HepG2 (cell line): Measurements from ENCODE around the gene SCGB3A1. TPM values are rescaled to one million over a fixed set of nuclear protein-coding genes. Genes with fewer than 3 reads are reported as not detected.

ENCODE experiments used
- ATAC-seq: fragments of 200-7000 bp; cut with Tn5 transposase; 3 replicates; pipeline ENCODE4 v1.9.1; 2020; ENCODE audit warnings: mild to moderate bottlenecking, moderate library complexity
- BruUV-seq: library from RNA; stranded (reverse); fragments of 400-500 nt; replicated peaks from 2 replicates; lab custom pipeline; 2021; lab: Mats Ljungman, UMichigan
- CTCF ChIA-PET: fragments of 300-600 bp; formaldehyde crosslinking; extraction: SDS; loops from one replicate; lab custom pipeline; 2021; ENCODE audit warnings: low total read pairs, inconsistent platforms, low intra/inter-chr PET ratio; lab: Yijun Ruan, JAX
- POLR2A ChIA-PET: fragments of 350-600 bp; sonication (Branson Sonifier 250); formaldehyde crosslinking; loops from one replicate; lab custom pipeline; 2020; ENCODE audit warnings: antibody characterized with exemption, inconsistent platforms; lab: Yijun Ruan, JAX
- DNase-seq: peaks from one replicate; pipeline ENCODE4 v3.0.0-alpha.2; 2015; ENCODE audit warnings: low spot score
- FAIRE-seq: peaks from 3 replicates; lab custom pipeline; 2011; peaks lifted over from hg19 to GRCh38; lab: Jason Lieb, UNC
- H2AFZ ChIP-seq: one replicate; pipeline ENCODE4 v1.6.1; 2011; ENCODE audit warnings: low read length, inconsistent platforms
- H3K27ac ChIP-seq: fragments of 300-600 bp; 3 replicates; pipeline ENCODE4 v1.8.0; 2011; ENCODE audit warnings: mixed run types, mild to moderate bottlenecking, mixed read lengths, low read length, inconsistent platforms; ENCODE audit not compliant: insufficient read depth; ENCODE audit errors: extremely low read length
- H3K27me3 ChIP-seq, 2 experiments: fragments of 200-600 bp in 1 of 2; 2 replicates in 1 of 2; 3 replicates in 1 of 2; pipeline versions ENCODE4 v1.6.0 to v1.8.0; 2011; ENCODE audit warnings: low read length in 2 of 2, mild to moderate bottlenecking in 2 of 2, moderate library complexity in 2 of 2, inconsistent platforms in 1 of 2; ENCODE audit not compliant: insufficient read depth in 2 of 2, control insufficient read depth in 1 of 2
- H3K36me3 ChIP-seq, 2 experiments: fragments of 200-600 bp in 1 of 2; replicated peaks in 1 of 2; 2 replicates in 1 of 2; 3 replicates in 1 of 2; pipeline versions ENCODE4 v1.5.1 to v1.8.0; 2011; ENCODE audit warnings: low read length in 2 of 2, inconsistent platforms in 1 of 2; ENCODE audit not compliant: insufficient read depth in 2 of 2, control insufficient read depth in 1 of 2
- H3K4me1 ChIP-seq: 2 replicates; pipeline ENCODE4 v1.5.1; 2012; ENCODE audit warnings: low read length, inconsistent platforms; ENCODE audit not compliant: insufficient read depth
- H3K4me2 ChIP-seq: 2 replicates; pipeline ENCODE4 v1.6.0; 2011; ENCODE audit warnings: low read depth, low read length, inconsistent platforms
- H3K4me3 ChIP-seq, 3 experiments: fragments of 200-600 bp in 1 of 3; sonication (generic), shearing (Covaris generic) in 1 of 3; replicated peaks in 1 of 3; 2 replicates each; pipeline ENCODE4 v1.5.1; 2011 to 2016; ENCODE audit warnings: low read length in 3 of 3, inconsistent platforms in 2 of 3, low read depth in 2 of 3, mild to moderate bottlenecking in 2 of 3, control low read depth in 1 of 3, mixed read lengths in 1 of 3; ENCODE audit not compliant: insufficient read depth in 1 of 3
- H3K79me2 ChIP-seq: one replicate; pipeline ENCODE4 v1.6.1; 2011; ENCODE audit warnings: low read length, inconsistent platforms; ENCODE audit not compliant: insufficient read depth
- H3K9ac ChIP-seq: 2 replicates; pipeline ENCODE4 v1.6.0; 2011; ENCODE audit warnings: mild to moderate bottlenecking, low read depth, low read length, inconsistent platforms; ENCODE audit not compliant: insufficient read depth
- H3K9me3 ChIP-seq: 2 replicates; pipeline ENCODE4 v1.5.1; 2012; ENCODE audit warnings: mild to moderate bottlenecking, low read length
- H4K20me1 ChIP-seq: 2 replicates; pipeline ENCODE4 v1.6.0; 2011; ENCODE audit warnings: inconsistent platforms, mild to moderate bottlenecking, low read length, moderate library complexity; ENCODE audit not compliant: insufficient read depth
- CC2D1A ChIP-seq: sonication (generic); formaldehyde crosslinking; IDR thresholded peaks from 2 replicates; pipeline ENCODE4 v1.8.1; 2023; ENCODE audit warnings: mild to moderate bottlenecking, missing genetic modification reagents
- HMG20A ChIP-seq: IDR thresholded peaks from 2 replicates; pipeline ENCODE4 v1.6.1; 2016; ENCODE audit warnings: borderline replicate concordance
- HMG20B ChIP-seq: conservative IDR thresholded peaks from 2 replicates; pipeline ENCODE4 v1.6.1; 2016; ENCODE audit warnings: missing genetic modification reagents, missing compliant biosample characterization
- HMGA1 ChIP-seq: sonication (generic); formaldehyde crosslinking; conservative IDR thresholded peaks from 2 replicates; pipeline ENCODE4 v1.4.0; 2020; ENCODE audit warnings: missing genetic modification reagents
- IKZF1 ChIP-seq: fragments of 450-650 bp; IDR thresholded peaks from 2 replicates; pipeline ENCODE4 v1.7.1; 2016
- MTF2 ChIP-seq: sonication (generic); formaldehyde crosslinking; IDR thresholded peaks from 2 replicates; pipeline ENCODE4 v1.5.0; 2020; ENCODE audit warnings: missing genetic modification reagents, borderline replicate concordance
- TOPORS ChIP-seq: sonication (generic); formaldehyde crosslinking; IDR thresholded peaks from 2 replicates; pipeline ENCODE4 v1.8.0; 2023; ENCODE audit warnings: mild to moderate bottlenecking, missing genetic modification reagents
- ZFX ChIP-seq: sonication (generic); formaldehyde crosslinking; IDR thresholded peaks from 2 replicates; pipeline ENCODE4 v1.4.0; 2020; ENCODE audit warnings: mild to moderate bottlenecking, low read depth, missing genetic modification reagents, moderate library complexity
- ZNF264 ChIP-seq: sonication (generic); formaldehyde crosslinking; IDR thresholded peaks from 2 replicates; pipeline ENCODE4 v1.4.0; 2020; ENCODE audit warnings: missing genetic modification reagents
- WGBS: methylation state at CpG from one replicate; pipeline ENCODE4 v1.1.6; 2017; ENCODE audit warnings: low lambda C conversion rate; 5-methylcytosine and 5-hydroxymethylcytosine counted together
- in situ Hi-C: cut with HindIII; loops from 2 replicates; pipeline ENCODE4 v1.10.0; 2017; ENCODE audit warnings: low pct_unique_long_range_greater_than_20kb; ENCODE audit not compliant: extremely low pct_ligation_motif_present
- intact Hi-C: fragments of 100-400 bp; cut with micrococcal nuclease; formaldehyde crosslinking; loops from one replicate; pipeline ENCODE4 v1.10.0; 2022; ENCODE audit not compliant: unreplicated experiment
- polyA plus RNA-seq, 8 experiments: library from polyadenylated mRNA; depleted of rRNA in 3 of 8; stranded (reverse) in 7 of 8; unstranded in 1 of 8; fragments of >200 nt; fragmentation: Illumina TruSeq in 4 of 8; extraction: Trizol in 4 of 8; gene quantifications; 2 replicates each; pipeline versions ENCODE4 v1.2.1 to v1.2.3, GENCODE V29; 2011 to 2016; ENCODE audit warnings: low read depth in 4 of 8, missing spikeins in 1 of 8, mixed read lengths in 1 of 8; ENCODE audit not compliant: insufficient read depth in 1 of 8
- total RNA-seq, 5 experiments: library from RNA; depleted of rRNA; stranded (reverse); fragments of >200 nt; fragmentation: Illumina TruSeq; extraction: Trizol; gene quantifications; 2 replicates each; pipeline ENCODE4 v1.2.3, GENCODE V29; 2016; ENCODE audit warnings: low read depth in 1 of 5
- TF ChIP-seq, protein P1 (sequence below): sonication (generic); formaldehyde crosslinking; IDR thresholded peaks from 2 replicates; pipeline ENCODE4 v1.4.0; 2020; ENCODE audit warnings: mild to moderate bottlenecking, missing genetic modification reagents
- TF ChIP-seq, protein P2 (sequence below): sonication (generic); formaldehyde crosslinking; IDR thresholded peaks from 2 replicates; pipeline ENCODE4 v1.4.0; 2020; ENCODE audit warnings: missing genetic modification reagents, low read depth, mild to moderate bottlenecking, borderline replicate concordance
- TF ChIP-seq, protein P3 (sequence below): sonication (generic); formaldehyde crosslinking; IDR thresholded peaks from 2 replicates; pipeline ENCODE4 v1.5.0; 2020; ENCODE audit warnings: missing genetic modification reagents

Gene SCGB3A1
- total and polyA plus RNA-seq, 2 of the 13 experiments (the other 11 are each of a cell fraction or from before 2014, with no cell fraction given): not detected

DNA sequence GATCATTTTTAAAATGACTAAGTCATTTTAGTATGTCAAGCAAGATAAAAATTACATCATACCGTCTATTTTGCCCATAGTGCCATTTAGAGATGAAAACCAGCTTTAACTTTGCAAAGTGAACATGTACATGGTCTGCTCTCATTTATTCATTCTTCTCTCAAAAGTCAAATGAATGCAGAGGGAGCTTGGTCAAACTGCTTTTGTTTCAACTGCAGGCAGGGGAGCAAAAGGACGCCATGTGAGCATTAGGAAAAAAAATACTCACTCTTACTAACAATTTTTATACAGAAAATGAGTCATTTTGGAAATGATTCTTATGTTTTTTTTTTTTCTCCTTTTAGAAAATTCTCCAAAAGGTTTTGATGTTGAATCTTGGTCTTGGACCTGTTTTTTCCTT is 15.7 kb downstream of the SCGB3A1 start:
- Histone ChIP-seq H3K4me3 (no peak overlapping the region), H3K27ac (no peak overlapping the region), H4K20me1 (no peaks in the 10 kb centered on the region), H3K79me2 (no peaks in the 10 kb centered on the region), H3K4me1 (no peaks in the 10 kb centered on the region), H2AFZ (no peak overlapping the region), H3K4me2 (no peak overlapping the region), H3K9me3 (no peaks in the 10 kb centered on the region), H3K36me3 (peaks cover 1 to 45% of the 10 kb centered on the region in 2 experiments; a peak in 4 of 5 replicates), H3K9ac (no peak overlapping the region), H3K27me3 (no peaks in the 10 kb centered on the region)
- FAIRE-seq: no peak
- WGBS: 94% methylated on average over 2 of the region's 2 CpGs
- CTCF ChIA-PET: no interaction called here
- ATAC-seq: no peak
- POLR2A ChIA-PET: no interaction called here
- no peak for DNase-seq
- intact Hi-C loops: no loop called here
- in situ Hi-C loops: no loop called here
- no TSS peak for BruUV-seq
- TF ChIP-seq HMG20B (CRISPR knock-in tag) (no peak), CC2D1A (no peak), HMGA1 (CRISPR knock-in tag) (no peak), MTF2 (no peak), ZFX (CRISPR knock-in tag) (no peak), HMG20A (CRISPR knock-in tag) (no peak), TOPORS (CRISPR knock-in tag) (no peak), IKZF1 (no peak), ZNF264 (CRISPR knock-in tag) (no peak)
- TF ChIP-seq, protein P1, sequence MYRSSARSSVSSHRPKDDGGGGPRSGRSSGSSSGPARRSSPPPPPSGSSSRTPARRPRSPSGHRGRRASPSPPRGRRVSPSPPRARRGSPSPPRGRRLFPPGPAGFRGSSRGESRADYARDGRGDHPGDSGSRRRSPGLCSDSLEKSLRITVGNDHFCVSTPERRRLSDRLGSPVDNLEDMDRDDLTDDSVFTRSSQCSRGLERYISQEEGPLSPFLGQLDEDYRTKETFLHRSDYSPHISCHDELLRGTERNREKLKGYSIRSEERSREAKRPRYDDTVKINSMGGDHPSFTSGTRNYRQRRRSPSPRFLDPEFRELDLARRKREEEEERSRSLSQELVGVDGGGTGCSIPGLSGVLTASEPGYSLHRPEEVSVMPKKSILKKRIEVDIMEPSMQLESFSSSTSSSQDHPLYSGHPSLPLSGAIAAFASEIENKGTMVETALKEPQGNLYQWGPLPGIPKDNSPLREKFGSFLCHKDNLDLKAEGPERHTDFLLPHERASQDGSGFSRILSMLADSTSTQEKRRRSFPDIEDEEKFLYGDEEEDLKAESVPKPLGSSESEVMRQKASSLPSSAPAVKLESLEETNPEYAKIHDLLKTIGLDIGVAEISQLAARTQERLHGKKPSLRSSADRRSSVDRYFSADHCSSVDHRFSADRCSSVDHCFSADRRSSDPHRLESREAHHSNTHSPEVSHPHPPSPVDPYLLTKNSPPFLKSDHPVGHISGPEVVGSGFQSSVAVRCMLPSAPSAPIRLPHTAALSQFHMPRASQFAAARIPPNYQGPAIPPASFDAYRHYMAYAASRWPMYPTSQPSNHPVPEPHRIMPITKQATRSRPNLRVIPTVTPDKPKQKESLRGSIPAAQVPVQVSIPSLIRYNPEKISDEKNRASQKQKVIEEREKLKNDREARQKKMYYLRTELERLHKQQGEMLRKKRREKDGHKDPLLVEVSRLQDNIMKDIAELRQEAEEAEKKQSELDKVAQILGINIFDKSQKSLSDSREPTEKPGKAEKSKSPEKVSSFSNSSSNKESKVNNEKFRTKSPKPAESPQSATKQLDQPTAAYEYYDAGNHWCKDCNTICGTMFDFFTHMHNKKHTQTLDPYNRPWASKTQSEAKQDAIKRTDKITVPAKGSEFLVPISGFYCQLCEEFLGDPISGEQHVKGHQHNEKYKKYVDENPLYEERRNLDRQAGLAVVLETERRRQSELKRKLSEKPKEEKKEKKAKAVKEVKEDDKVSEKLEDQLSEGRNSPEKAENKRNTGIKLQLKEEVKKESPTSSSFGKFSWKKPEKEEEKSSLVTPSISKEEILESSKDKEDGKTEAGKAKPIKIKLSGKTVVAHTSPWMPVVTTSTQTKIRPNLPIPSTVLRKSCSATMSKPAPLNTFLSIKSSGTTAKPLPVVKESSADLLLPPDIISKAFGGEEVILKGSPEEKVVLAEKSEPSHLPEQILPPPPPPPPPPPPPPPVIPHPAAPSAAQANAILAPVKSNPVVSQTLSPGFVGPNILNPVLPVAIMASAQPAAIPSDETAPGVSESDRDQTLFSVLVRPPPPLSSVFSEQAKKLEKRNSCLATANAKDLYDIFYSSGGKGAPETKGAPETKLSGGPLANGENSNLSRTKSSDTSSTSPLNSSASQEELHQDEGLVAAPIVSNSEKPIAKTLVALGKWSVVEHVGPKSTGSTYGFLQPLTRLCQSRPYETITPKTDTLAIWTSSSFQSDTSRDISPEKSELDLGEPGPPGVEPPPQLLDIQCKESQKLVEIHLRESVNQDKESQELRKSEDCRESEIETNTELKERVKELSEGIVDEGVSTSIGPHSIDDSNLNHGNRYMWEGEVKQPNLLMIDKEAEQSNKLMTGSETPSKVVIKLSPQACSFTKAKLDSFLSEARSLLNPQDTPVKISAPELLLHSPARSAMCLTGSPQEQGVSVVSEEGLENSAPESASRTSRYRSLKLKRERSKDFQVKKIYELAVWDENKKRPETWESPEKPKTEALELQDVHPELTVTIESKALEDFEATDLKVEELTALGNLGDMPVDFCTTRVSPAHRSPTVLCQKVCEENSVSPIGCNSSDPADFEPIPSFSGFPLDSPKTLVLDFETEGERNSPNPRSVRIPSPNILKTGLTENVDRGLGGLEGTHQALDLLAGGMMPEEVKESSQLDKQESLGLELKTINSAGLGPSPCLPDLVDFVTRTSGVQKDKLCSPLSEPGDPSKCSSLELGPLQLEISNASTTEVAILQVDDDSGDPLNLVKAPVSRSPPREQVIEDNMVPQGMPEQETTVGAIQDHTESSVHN: no peak
- TF ChIP-seq, protein P2, sequence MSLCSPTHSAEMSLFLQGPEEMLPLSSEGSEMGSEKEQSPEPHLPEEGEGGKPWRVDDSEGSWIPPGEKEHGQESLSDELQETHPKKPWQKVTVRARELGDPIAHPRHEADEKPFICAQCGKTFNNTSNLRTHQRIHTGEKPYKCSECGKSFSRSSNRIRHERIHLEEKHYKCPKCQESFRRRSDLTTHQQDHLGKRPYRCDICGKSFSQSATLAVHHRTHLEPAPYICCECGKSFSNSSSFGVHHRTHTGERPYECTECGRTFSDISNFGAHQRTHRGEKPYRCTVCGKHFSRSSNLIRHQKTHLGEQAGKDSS (CRISPR knock-in tag): no peak
- TF ChIP-seq, protein P3, sequence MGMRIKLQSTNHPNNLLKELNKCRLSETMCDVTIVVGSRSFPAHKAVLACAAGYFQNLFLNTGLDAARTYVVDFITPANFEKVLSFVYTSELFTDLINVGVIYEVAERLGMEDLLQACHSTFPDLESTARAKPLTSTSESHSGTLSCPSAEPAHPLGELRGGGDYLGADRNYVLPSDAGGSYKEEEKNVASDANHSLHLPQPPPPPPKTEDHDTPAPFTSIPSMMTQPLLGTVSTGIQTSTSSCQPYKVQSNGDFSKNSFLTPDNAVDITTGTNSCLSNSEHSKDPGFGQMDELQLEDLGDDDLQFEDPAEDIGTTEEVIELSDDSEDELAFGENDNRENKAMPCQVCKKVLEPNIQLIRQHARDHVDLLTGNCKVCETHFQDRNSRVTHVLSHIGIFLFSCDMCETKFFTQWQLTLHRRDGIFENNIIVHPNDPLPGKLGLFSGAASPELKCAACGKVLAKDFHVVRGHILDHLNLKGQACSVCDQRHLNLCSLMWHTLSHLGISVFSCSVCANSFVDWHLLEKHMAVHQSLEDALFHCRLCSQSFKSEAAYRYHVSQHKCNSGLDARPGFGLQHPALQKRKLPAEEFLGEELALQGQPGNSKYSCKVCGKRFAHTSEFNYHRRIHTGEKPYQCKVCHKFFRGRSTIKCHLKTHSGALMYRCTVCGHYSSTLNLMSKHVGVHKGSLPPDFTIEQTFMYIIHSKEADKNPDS (CRISPR knock-in tag): no peak
